ENCODE results near the gene LRRC4C.

LRRC4C gene

DNA sequence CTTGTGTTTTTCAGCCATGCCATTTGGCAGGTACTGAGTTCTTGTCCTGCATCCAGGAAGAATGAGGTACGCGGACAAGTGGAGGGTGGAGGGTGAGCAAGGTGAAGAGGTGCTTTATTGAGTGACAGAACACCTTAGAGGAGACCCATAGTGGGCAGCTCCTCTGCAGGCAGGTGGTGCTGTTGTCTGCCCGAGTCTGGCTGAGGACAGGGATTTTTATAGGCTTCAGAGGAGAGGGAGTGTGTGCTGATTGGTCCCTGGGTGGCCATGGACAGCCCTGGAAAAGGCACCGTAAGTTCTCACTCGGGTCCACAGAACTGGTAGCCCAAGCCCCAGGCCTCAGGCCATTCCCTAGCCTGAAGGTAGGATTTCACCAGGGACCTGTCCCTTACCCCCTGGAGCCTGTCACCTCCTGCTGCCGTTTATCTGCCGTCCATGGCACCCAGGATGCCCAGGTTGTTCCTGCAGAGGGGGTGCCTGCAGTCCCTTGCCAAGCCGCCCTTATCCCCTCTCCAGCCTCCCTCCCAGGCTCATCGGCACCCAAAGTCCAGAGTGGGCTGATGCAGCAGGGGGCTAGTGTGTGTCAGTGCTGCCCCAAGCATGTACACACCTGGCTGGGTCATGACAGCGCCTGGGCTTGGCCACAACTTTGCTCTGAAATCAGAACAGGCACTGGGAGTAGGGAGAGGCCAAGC, 213.6 kb downstream of the LRRC4C start:
- DNase-seq, result no peak

DNA sequence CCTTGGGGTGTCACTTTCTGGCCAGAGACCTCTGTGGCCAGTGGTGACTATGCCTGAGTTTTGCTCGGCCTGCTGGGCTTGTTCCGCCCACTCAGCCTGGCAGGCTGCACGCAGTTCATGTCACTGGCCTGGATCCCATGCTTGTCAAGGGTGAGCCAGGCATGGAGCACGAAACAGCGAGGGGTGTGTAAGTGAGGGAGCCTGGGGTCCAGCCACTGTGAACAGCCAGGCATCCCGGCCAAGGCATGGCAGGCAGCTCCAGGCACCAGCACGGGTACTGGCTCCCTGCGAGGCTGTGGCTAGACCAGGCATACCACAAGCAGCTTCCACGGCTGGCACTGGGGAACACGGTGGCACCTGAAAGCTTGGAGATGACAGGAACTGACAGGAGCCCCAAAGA, 214.3 kb downstream of the LRRC4C start:
- no peak for DNase-seq

DNA sequence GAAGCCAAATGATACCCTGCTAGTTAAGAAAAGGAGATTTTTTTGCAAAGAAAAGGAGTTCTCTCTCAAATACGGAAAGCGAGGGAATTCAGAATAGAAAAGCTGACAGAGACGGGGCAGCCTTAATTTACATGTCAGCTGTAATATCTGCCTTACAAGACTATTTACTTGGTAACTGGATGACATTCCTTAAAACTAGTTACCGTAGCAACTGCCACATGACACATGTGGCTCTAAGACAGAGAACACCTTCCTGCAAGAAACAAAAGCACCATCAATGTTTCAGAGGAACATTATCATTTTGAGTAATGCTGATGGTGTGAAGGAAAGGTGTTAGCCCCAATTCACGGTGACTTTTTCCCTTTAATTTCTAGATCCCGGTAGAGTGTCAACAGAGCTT, 222.1 kb downstream of the LRRC4C start:
- DNase-seq, result no peak

DNA sequence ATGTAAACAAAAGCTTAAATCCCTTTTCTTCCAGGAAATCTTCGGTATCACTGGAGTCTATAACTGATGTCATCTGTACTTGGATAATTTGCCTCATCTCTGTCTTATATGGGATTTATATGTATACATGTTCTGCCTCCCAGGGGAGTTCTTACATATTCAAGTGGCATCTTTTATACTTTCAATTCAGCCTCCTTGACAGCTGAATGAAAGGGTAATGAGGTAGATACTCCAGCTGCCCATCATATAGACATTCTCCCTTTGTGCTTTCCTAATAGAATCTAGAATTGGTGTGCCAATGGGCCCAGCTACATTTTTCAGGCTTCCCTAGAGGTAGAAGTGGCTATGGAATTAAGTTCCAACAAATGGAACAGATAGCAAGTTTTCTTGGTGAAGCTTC, 223.8 kb downstream of the LRRC4C start:
- DNase-seq, result no peak

DNA sequence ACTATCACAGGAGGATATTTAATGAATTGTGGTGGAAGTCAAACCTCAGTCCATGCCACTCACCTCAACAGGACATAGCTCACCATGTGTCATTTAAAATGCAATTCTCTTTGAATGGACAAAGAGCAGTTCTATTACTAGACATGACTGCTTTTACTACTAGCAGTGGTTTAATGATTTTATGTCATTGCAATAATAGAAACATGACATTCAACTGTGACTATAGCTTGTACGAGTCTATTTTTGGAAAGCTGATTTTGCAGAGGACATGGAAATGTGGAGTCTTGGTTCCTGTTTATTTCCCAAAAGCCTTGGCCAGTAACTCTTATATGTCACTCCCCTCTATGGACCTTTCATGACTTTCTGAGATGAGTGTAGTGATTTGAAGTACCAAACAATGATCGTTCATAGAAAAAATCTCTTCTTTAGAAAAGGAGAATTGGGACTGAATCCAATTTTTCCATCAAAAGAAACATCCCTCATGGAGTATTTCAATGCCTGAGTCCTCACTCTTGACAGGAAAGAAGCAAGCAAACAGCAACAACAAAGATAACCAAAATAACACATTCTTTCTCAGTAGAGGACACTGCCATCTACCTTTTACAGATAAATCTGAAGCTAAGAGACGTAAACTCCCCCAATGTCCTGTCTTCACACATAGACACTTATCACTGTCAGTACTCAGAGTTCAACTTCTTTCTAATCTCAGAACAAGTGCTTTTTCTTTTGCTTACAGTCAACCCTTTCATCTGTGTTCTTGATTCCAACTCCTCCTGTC, 233.4 kb downstream of the LRRC4C start:
- DNase-seq, result no peak

DNA sequence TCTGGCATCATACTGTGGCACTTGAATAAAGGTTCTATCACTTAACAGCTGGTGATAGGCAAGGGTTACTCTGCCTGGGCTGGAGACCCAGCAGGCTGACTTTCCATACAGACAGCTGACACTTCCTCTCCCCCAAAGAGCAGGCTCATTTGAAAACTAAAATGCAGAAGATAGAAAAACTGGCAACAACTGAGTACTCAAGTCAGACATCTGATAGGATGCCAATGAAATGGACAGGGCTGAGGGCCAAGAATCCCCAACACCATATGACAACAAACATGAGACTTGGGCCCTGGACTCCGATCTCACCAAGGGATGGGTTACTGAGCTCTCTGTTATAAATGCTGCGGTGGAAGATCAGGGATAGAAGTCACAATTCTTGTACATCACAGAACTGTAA, 237.2 kb downstream of the LRRC4C start:
- DNase-seq, result no peak

DNA sequence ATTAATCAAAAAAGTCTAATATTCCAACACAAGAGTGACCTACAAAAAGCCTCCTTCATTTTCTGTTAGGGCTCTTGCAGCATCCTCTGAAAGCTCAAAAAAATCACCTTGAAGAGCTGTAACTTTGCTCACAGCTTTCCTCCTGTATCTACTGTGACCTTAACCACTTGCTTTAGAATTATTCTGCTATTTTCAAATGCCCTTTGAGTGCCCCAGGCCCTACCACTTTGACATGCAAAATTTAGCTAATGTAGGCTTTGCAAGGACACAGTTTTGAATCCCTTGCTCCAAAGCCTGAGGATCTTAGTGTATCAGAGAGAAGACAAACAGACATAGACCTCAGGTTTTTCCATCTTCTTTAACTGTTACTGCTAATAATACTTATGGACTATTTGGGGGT, 253.1 kb downstream of the LRRC4C start:
- no peak for DNase-seq

DNA sequence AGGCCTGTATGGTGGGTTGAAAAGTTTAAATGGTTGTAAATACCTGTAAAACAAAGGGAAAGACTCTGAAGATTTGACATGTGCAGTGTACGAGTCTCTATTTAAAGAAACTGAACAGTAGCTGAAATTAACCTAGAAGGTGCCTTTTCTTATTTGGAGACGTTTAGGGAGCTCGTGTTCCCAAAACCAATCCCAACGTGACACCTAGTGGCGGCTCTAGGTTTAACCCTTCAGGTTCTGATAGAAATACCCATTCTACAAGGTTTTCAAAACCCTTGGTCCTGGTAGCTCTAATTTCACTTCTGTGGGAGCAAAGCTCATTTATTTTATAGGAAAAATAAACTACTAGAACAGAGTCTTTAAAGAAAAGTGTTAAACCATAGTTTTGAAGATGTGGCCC, 258.3 kb downstream of the LRRC4C start:
- no peak for DNase-seq

DNA sequence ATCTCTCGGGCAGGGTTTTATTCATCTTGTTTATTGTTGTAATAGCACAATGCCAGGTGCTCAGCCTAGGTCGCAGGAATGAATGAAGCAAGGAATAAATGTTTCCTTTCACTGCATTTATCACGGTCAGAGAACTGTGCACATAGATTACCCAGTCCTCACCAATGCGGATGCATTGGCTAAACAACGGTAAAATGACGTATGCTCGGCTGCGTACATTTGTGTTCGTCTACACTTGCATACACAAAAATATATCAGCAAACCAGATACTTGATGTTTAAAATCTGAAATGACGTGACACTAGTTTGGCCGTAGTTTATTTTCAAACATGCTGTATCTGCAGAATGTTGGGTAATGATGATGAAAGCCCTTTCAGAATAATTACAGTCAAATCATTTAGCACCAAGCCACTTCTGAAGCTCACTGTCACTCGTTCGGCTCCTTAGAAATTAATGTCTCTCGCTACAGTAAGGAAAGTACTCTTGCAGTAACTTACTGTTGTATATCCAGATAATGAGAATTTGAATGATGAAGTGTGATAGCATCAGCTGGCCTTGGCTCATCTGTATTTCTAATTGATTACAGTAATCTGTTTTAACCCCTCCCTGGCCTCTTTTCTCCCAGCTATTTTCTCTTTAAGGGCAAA, 268.9 kb downstream of the LRRC4C start:
- no peak for DNase-seq

DNA sequence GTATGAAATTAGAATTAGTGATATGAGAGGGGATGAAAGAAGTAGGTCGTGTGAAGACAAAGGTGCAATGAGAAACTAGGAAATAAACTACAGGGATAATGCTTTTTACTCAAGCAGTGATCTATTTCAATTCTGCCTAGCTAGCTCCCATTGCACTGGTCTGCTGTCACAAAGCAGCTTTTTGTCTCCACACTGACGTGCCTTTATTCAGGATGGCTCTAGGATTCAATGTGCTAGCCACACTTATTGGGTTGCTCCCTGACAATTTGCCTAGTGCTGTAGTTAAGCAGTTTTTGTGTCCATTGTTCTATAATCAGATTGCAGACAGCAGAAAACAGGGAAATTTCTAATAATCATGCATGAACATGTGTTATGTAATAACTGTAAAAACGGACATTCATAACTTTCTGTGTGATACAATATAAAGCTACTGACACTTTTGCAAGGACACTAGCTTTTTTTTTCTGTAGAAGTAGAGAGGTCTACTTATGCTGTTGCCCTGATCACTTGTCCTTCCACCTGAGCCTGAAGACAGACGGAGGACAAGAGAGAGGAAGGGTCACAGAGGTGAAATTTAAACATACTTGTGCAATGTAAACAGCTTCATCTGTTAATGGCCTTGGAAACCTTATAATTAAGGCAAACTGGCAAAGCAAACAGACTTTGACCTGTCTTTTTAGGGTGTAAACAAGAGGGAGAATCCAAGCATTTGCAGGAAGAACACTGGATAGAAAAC, 269.6 kb downstream of the LRRC4C start:
- DNase-seq, result no peak

DNA sequence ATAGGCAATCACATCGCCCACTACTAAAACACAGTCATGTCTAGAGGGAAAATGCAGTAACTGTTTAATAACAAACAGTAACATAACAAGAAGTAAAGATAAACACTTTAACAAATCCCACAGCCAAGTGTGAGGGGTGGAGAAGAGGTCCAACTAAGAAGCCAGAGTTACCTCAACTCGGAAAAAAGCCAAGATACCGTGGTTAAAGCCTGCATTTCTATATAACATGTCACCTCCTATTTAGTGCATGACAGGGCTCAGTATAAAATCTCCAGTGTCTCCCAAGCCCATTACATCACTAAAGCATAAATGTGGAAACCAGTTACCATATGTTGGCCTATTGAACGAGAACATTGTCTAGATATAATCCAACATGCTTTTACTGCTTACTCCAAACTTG, 281.7 kb downstream of the LRRC4C start:
- no peak for DNase-seq

DNA sequence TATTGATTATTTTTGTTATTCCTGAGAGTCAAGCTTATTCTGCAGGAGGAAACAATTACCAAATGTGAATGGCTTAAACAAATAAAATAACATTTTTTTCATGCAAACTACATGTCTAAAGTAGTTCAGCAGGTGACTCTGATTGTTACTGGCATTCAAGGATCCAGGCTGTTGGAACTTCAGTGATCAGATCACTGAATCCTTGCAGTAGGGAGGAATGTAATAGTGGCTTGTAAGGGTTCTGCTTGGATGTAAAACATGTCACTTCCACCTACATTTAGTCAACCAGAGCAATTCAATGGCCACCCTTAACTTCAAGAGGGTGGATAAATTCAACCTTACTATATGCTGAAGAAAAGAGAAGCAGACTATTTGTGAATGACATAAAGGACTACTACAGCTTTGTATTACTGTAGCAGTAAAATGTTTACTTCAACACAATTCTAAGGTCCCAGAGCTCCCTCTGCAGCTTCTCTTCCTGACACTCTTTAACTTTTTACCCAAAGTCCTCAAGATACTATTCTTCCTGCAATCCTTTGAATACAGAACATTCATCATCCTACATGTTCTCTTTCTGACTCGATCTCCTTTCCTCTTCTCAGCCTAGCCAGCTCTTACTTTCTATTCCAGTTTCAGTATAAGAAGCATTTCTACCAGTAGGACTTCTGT, 284.0 kb downstream of the LRRC4C start:
- DNase-seq, result no peak

DNA sequence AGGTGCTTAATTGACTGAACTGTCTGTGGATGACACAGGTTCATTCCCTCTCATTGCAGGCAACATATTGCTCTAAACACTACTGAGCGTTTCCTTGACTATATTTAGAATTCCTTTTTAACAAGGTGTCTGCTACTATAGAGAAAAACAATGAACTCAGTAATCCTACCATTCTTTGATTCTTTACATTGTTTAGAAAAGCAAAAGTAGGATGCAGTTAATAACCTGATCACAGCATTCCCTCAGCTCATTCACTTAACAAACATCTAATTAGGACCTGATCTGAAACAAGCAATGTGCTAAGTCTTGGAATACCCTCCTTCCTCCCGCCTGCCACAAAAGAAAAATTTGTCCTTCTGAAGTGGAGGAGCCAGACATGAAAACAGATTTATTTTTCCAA, 313.1 kb downstream of the LRRC4C start:
- no peak for DNase-seq

DNA sequence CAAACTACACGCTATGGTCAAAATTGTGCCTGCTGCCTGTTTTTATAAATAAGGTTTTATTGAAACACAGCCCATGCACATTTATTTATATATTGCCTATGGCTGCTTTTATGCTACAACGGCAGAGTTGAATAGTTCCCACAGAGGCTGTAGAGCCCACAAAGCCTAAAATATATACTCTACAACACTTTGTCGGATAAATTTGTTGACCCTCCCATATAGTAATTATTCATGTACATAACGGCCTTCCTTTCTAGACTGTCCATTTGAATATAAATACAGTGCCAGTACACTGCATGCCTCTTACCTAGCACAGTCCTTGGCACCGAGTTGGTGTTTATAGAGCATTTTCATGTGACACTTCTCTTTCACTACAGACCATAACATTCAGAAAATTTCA, 314.0 kb downstream of the LRRC4C start:
- DNase-seq, result no peak

DNA sequence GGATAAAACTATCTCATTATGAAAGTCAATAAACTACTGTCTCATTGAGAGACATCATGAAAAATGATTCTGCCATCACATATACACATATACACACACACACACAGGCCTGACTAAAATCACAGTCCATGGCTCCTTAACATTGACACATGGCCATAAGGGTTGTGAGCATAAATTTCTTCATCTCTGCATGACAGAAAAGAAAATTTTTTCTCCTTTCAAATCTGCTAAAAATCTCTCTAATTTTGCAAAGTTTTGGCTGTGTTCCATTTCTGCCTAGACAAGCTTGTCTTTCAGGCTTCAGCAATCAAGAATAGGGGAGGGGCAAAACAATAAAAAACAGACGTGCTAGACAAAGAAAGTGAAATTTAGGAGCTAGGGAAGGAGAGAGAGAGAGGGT, 324.5 kb downstream of the LRRC4C start:
- DNase-seq, result no peak

DNA sequence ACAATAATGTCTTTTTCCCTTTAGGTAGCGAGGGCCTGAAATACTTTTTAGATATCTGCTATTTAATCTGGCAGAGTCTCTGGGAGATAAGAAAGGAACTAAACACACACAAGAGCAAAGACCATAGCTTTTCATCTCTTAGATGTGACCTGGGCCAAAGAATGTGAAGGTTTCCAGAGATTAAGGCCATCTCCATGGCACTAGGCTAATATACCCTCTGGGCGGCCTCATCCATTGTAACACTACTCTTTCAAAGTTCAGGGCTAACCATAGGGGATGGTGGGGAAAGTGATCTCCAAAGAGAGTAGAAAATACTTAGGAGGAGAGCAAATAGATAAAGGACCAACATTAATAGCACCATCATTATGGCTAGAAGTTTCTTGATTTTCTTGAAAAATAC, 326.4 kb downstream of the LRRC4C start:
- DNase-seq, result no peak

DNA sequence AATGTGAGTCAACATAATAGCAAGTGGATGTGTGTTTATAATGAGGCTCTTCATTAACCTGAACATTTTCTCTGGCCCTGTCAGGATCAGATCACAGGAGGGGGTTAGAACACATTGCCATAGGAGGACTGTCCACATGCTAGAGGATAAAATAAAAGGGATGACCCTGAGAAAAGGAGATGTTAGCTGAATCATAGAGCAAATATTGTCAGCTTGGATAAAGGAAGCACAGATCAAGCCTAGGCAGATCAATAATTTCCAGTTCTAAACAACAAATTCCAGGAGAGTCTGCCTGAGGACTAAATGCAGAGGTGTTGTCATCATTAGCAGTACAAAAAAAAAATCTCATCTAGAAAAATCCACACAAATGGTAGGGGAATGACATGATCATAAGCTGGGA, 337.9 kb downstream of the LRRC4C start:
- DNase-seq, result no peak

DNA sequence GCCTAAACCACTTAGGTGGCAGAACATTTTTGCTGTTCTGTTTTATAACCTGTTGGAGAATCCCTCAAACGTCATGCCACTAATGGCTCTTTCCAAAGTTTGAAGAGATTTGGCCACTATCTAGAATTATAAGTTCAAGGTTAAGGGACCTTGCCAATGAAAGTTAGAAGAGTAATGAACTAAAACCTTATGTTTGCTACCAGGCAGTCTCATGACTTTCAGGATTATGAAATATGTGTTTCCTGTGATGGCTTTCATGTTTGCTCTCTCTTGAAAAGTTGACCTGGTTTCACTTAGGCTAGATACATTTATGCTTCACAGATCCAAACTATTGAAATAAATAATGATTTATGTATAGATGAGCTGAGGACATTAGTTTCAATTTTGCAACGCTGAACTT, 340.0 kb downstream of the LRRC4C start:
- no peak for DNase-seq

DNA sequence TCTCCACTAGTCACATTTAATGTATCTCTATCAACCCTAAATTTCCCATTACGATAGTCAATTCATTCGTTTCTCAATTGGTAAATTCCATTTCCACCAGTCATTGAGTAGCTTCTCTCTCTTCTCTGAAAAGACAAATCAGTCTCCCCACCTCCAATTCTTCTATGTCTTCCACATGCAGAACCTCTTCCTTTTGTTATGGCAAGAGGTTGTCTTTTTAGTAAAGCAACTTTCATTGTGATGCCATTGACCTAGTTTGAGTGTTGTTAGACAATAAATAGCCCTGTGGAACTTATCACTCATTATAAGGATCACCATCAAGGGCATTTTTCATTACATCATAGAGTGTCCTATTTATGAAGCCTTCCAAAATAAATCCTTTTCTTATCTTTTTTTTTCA, 340.9 kb downstream of the LRRC4C start:
- no peak for DNase-seq

DNA sequence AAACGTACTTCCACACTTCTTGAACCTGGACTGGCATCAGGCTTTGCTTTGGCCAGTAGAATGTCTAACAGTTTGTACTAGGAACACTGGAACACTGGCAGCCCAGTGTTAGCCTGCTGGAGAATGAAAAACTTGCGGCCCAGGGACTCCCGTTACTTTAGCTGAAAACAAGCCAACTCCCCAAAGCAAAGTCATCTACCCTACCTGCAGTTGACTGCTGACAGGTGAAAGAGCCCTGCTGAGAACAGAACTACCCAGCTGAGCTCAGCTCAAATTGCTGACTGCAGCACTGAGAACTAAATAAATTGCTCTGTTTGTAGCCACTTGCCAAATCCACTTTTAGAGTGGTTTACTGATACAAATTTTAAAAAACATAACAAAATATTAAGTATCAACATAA, 342.5 kb downstream of the LRRC4C start:
- DNase-seq, result no peak

DNA sequence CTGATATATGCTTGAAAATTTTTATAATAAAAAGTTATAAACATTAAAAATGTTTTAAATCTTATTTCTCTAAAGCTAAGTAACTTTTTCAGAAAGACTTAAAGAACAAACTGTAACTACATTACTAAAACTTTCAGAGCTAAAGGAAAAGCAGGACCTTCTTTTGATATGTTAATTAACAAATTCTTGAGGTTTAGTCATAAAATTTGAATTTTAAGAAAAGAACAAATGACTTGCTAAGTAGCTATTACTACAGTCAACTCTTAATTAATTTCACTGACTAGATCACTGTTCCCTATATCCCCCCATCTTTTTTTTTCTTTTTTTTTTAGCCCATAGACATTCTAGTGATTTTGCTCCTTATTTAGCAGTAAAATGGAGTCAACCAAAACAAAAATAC, 344.4 kb downstream of the LRRC4C start:
- no peak for DNase-seq

DNA sequence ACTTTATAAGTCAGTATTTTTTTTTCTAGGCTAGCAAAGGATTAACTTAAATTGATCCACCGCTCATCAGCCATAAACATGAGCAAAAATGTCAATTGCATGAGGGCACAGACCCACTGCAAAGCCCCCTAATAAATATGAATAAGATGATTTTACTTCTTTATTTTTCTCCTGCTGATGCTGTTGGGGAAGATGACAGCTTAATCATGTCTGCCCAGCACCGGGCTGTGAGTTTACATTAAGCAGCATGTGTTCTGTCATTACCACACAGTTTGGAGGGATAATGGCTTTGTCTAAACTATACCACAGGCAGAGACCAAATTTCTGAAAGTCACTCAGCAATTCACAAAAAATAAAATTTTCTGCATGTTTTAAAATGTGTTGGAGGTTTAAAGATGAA, 346.3 kb downstream of the LRRC4C start:
- DNase-seq, result no peak

DNA sequence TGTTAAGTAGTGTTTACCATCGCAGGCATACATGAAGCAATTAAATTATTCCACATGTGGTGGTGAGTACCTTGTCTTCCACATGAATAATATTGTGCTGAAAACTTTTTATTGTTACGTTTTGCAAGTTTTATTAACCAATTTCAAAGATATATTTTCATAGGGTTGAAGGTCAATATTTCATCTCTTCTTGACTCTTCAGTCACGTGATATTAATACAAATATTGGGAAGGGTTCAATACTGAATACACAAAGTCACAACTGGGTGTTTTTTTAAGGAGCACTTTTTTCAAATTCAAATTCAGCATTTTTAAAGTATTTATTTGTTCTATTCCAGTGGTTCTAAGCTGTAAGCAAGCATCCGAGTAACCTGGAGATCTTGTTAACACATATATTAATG, 348.9 kb downstream of the LRRC4C start:
- DNase-seq, result no peak
